Measurements from ENCODE around the gene AMIGO1. TPM values are rescaled to one million over a fixed set of nuclear protein-coding genes. Genes with fewer than 3 reads are reported as not detected.

Gene AMIGO1
- total and polyA plus RNA-seq, 2 of the 8 experiments (the other 6 are each of a cell fraction or from before 2014, with no cell fraction given) = 1.5 to 2.7 TPM

- TF ChIP-seq ZNF274 (IDR thresholded peaks at IDR 0.05; ENCODE audit: borderline replicate concordance, extremely low read depth, low read length) = no peak
- TF ChIP-seq RAD21 (IDR thresholded peaks at IDR 0.05 in 1 of 2, conservative IDR thresholded peaks at IDR 0.05 in 1 of 2; ENCODE audit: low read depth in 2 of 2, low read length in 2 of 2) = peak in 1 of 2 experiments; percentile 4; a peak in 1 of 4 replicates
- TF ChIP-seq ATF3 (IDR thresholded peaks at IDR 0.05; ENCODE audit: insufficient read depth, low read depth, low read length) = no peak
- TF ChIP-seq JUND (IDR thresholded peaks at IDR 0.05; ENCODE audit: low read length) = no peak
- peak; percentile 90 for TF ChIP-seq POLR2AphosphoS5 (IDR thresholded peaks at IDR 0.05; ENCODE audit: low read depth, low read length)
- TF ChIP-seq E2F6 (IDR thresholded peaks at IDR 0.05) = peak; percentile 31; the same call in 1 of the 2 replicates
- no peak for TF ChIP-seq BRCA1 (IDR thresholded peaks at IDR 0.05; ENCODE audit: low read depth, low read length)
- peak; percentile 32; the same call in 1 of the 2 replicates for TF ChIP-seq KDM5A (IDR thresholded peaks at IDR 0.05; ENCODE audit: low read length)
- no peak for TF ChIP-seq CHD2 (IDR thresholded peaks at IDR 0.05; ENCODE audit: low read length)
Observed at GRCh38 chr1:109548321-109549267, 39.1 kb upstream of the AMIGO1 start, which contains the start of gene GNAI3 (continued).
